Astrocyte (in vitro differentiated cells and primary cell): Measurements from ENCODE around the gene TWF2. TPM values are rescaled to one million over a fixed set of nuclear protein-coding genes. Genes with fewer than 3 reads are reported as not detected.

ENCODE experiments used
- DNase-seq: peaks from one replicate; pipeline ENCODE4 v3.0.0-alpha.2; 2010; ENCODE audit warnings: low read depth
- FAIRE-seq: peaks from 2 replicates; lab custom pipeline; 2011; peaks lifted over from hg19 to GRCh38; lab: Jason Lieb, UNC
- H2AFZ ChIP-seq: 2 replicates; pipeline ENCODE4 v1.6.0; 2012; ENCODE audit warnings: low read depth, low read length, inconsistent platforms
- H3K27ac ChIP-seq: 2 replicates; pipeline ENCODE4 v1.5.1; 2011; ENCODE audit warnings: low read depth, low read length, inconsistent platforms
- H3K27me3 ChIP-seq: 2 replicates; pipeline ENCODE4 v1.6.0; 2011; ENCODE audit warnings: low read length, inconsistent platforms; ENCODE audit not compliant: insufficient read depth
- H3K36me3 ChIP-seq: 2 replicates; pipeline ENCODE4 v1.5.1; 2011; ENCODE audit warnings: low read length, inconsistent platforms; ENCODE audit not compliant: insufficient read depth
- H3K4me1 ChIP-seq: 2 replicates; pipeline ENCODE4 v1.5.1; 2011; ENCODE audit warnings: low read length, inconsistent platforms; ENCODE audit not compliant: insufficient read depth
- H3K4me2 ChIP-seq: 2 replicates; pipeline ENCODE4 v1.6.0; 2012; ENCODE audit warnings: low read length, inconsistent platforms
- H3K4me3 ChIP-seq: 2 replicates; pipeline ENCODE4 v1.5.1; 2011; ENCODE audit warnings: low read depth, mild to moderate bottlenecking, low read length, inconsistent platforms; ENCODE audit not compliant: insufficient read depth
- H3K79me2 ChIP-seq: 2 replicates; pipeline ENCODE4 v1.6.0; 2012; ENCODE audit warnings: mild to moderate bottlenecking, low read length, inconsistent platforms; ENCODE audit not compliant: insufficient read depth
- H3K9ac ChIP-seq: 2 replicates; pipeline ENCODE4 v1.6.0; 2012; ENCODE audit warnings: mild to moderate bottlenecking, low read length, inconsistent platforms
- H3K9me3 ChIP-seq: 2 replicates; pipeline ENCODE4 v1.5.1; 2012; ENCODE audit warnings: low read depth, mild to moderate bottlenecking, low read length, inconsistent platforms; ENCODE audit not compliant: insufficient read depth
- H4K20me1 ChIP-seq: 2 replicates; pipeline ENCODE4 v1.6.0; 2012; ENCODE audit warnings: low read length, inconsistent platforms; ENCODE audit not compliant: insufficient read depth
- H3K27ac Mint-ChIP-seq: one replicate; pipeline ENCODE4 v1.8.0; 2021; ENCODE audit warnings: mild to moderate bottlenecking, mixed read lengths; ENCODE audit not compliant: unreplicated experiment
- H3K27me3 Mint-ChIP-seq: one replicate; pipeline ENCODE4 v1.8.0; 2021; ENCODE audit warnings: low read depth, mixed read lengths; ENCODE audit not compliant: unreplicated experiment
- H3K36me3 Mint-ChIP-seq: one replicate; pipeline ENCODE4 v1.8.0; 2021; ENCODE audit warnings: low read depth, mixed read lengths; ENCODE audit not compliant: unreplicated experiment
- H3K4me1 Mint-ChIP-seq: one replicate; pipeline ENCODE4 v1.8.0; 2021; ENCODE audit warnings: low read depth, mixed read lengths; ENCODE audit not compliant: unreplicated experiment
- H3K4me3 Mint-ChIP-seq: one replicate; pipeline ENCODE4 v1.8.0; 2021; ENCODE audit warnings: mild to moderate bottlenecking, moderate library complexity, mixed read lengths; ENCODE audit not compliant: unreplicated experiment
- H3K9me3 Mint-ChIP-seq: one replicate; pipeline ENCODE4 v1.8.0; 2021; ENCODE audit warnings: mild to moderate bottlenecking, mixed read lengths; ENCODE audit not compliant: unreplicated experiment
- EZH2 ChIP-seq: IDR thresholded peaks from 2 replicates; pipeline ENCODE4 v1.6.1; 2012; ENCODE audit warnings: mild to moderate bottlenecking, low read length, inconsistent platforms; ENCODE audit not compliant: insufficient read depth
- total RNA-seq: library from RNA; stranded (reverse); gene quantifications from 2 replicates; pipeline ENCODE4 v1.2.1, GENCODE V29; 2021
- TF ChIP-seq, protein P1 (sequence below): IDR thresholded peaks from 2 replicates; pipeline ENCODE4 v1.5.1; 2011; ENCODE audit warnings: low read depth, mild to moderate bottlenecking, inconsistent platforms, low read length, moderate library complexity; ENCODE audit not compliant: insufficient read depth

TWF2 gene
- total RNA-seq, 1 donor from 2014 or later, result 103 TPM

DNA sequence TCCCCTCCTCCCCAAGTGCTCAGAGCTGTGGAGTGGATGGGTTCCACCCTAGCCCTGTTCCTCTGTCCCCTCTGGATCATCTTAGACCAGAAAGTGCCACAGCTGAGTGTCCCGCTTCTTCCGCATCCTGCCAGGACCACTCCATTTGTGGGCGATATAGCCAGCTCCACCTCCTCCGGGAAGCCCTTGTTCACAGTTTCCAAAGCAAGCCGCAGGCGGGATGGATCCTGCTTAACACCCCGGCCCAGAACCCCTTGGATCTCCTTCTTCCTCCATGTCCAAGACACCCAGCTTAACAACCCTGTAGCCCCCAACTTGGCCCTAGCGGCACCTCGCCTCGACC, 41.5 kb downstream of the TWF2 start:
- Mint-ChIP-seq H3K27ac (peak overlapping the region; percentile 69), H3K4me1 (peaks cover 17% of the 10 kb centered on the region), H3K27me3 (peaks cover 9% of the 10 kb centered on the region), H3K36me3 (peaks cover 9% of the 10 kb centered on the region), H3K4me3 (peak overlapping the region; percentile 99), H3K9me3 (no peaks in the 10 kb centered on the region)
- no peaks in the 10 kb centered on the region for H3K9me3 ChIP-seq
- peak overlapping the region; percentile 98 for H3K4me2 ChIP-seq
- peak overlapping the region; percentile 94 for H3K9ac ChIP-seq
- no peak for TF ChIP-seq EZH2
- TF ChIP-seq, protein P1, sequence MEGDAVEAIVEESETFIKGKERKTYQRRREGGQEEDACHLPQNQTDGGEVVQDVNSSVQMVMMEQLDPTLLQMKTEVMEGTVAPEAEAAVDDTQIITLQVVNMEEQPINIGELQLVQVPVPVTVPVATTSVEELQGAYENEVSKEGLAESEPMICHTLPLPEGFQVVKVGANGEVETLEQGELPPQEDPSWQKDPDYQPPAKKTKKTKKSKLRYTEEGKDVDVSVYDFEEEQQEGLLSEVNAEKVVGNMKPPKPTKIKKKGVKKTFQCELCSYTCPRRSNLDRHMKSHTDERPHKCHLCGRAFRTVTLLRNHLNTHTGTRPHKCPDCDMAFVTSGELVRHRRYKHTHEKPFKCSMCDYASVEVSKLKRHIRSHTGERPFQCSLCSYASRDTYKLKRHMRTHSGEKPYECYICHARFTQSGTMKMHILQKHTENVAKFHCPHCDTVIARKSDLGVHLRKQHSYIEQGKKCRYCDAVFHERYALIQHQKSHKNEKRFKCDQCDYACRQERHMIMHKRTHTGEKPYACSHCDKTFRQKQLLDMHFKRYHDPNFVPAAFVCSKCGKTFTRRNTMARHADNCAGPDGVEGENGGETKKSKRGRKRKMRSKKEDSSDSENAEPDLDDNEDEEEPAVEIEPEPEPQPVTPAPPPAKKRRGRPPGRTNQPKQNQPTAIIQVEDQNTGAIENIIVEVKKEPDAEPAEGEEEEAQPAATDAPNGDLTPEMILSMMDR, result no peak
- H3K36me3 ChIP-seq, result peaks cover 17% of the 10 kb centered on the region
- peak overlapping the region; percentile 40 for H3K27ac ChIP-seq
- peaks cover 20% of the 10 kb centered on the region for H3K79me2 ChIP-seq
- DNase-seq (no peak), FAIRE-seq (no peak)
- peaks cover 10% of the 10 kb centered on the region for H3K4me1 ChIP-seq
- no peaks in the 10 kb centered on the region for H3K27me3 ChIP-seq
- H2AFZ ChIP-seq, result peak overlapping the region; percentile 91
- peak overlapping the region; percentile 91 for H3K4me3 ChIP-seq
- H4K20me1 ChIP-seq, result peaks cover 16% of the 10 kb centered on the region

DNA sequence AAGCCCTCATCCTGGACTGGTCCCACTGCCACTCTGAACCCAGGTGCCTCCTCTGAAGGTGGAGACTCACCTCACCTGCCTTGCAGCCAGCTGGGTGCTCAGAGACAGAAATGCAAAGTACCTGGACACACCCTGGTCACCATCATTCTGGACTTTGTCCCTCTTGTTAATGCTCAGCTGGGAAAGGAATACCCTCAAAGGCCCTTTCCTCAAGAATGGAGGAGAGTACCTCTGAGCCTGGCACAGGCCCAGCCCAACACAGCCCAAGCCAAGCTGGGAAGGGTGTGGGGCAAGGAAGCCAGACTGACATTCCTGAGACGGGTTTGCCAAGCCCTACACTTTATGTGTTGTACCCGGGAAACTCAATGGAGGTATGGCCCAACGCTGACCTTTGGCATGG, 42.0 kb downstream of the TWF2 start:
- Histone ChIP-seq H3K27ac (no peak overlapping the region), H4K20me1 (peaks cover 12% of the 10 kb centered on the region), H3K9me3 (no peaks in the 10 kb centered on the region), H3K4me3 (no peak overlapping the region), H3K27me3 (no peaks in the 10 kb centered on the region), H3K79me2 (peaks cover 20% of the 10 kb centered on the region), H3K36me3 (peaks cover 13% of the 10 kb centered on the region), H3K4me1 (peaks cover 10% of the 10 kb centered on the region), H3K9ac (no peak overlapping the region), H3K4me2 (no peak overlapping the region), H2AFZ (no peak overlapping the region)
- FAIRE-seq (no peak), DNase-seq (no peak)
- H3K4me3 Mint-ChIP-seq, result no peak overlapping the region
- peaks cover 8% of the 10 kb centered on the region for H3K36me3 Mint-ChIP-seq
- H3K9me3 Mint-ChIP-seq, result no peaks in the 10 kb centered on the region
- TF ChIP-seq, protein P1, result no peak
- TF ChIP-seq EZH2, result no peak
- peaks cover 17% of the 10 kb centered on the region for H3K4me1 Mint-ChIP-seq
- no peak overlapping the region for H3K27ac Mint-ChIP-seq
- H3K27me3 Mint-ChIP-seq, result peaks cover 9% of the 10 kb centered on the region

DNA sequence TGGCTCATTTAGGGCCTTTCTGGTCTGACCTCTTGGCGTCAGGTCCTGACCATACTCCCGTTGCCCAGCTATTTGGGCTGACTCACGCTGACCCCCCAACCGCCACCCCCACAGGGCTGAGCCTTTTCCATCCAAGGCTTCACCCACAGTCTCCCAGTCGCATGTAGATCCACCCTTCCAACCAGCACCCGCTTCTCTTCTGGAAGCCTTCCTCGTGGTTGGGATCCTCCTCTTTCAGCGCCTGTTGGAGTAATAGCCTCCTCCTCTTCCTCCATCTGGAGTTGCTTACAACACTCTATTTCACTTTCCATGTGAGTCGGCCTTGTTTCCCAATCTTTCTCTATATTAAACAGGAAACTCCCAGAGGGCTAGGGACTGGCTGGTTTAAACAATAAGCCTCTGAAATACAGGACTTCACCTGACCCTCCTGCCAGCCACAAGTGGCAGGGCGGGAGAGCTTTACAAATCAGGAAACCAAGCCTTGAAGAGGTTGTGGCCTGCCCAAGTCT, 43.1 kb downstream of the TWF2 start:
- FAIRE-seq, result no peak
- H2AFZ ChIP-seq, result no peak overlapping the region

More for the DNA sequence above, 43.1 kb downstream of the TWF2 start:
- no peak overlapping the region for H3K9ac ChIP-seq
- TF ChIP-seq EZH2, result no peak
- TF ChIP-seq, protein P1, result no peak
- Mint-ChIP-seq H3K4me1 (peaks cover 16% of the 10 kb centered on the region), H3K36me3 (peaks cover 8% of the 10 kb centered on the region), H3K4me3 (no peak overlapping the region), H3K27ac (no peak overlapping the region), H3K9me3 (no peaks in the 10 kb centered on the region), H3K27me3 (peaks cover 10% of the 10 kb centered on the region)
- peaks cover 12% of the 10 kb centered on the region for H4K20me1 ChIP-seq
- DNase-seq, result no peak
- H3K4me1 ChIP-seq, result peaks cover 10% of the 10 kb centered on the region
- H3K27me3 ChIP-seq, result no peaks in the 10 kb centered on the region
- H3K4me3 ChIP-seq, result no peak overlapping the region
- H3K36me3 ChIP-seq, result peaks cover 7% of the 10 kb centered on the region
- no peak overlapping the region for H3K27ac ChIP-seq
- H3K79me2 ChIP-seq, result peaks cover 20% of the 10 kb centered on the region
- H3K9me3 ChIP-seq, result no peaks in the 10 kb centered on the region
- no peak overlapping the region for H3K4me2 ChIP-seq
